GM19467 (cell line): ENCODE measurements around the gene FBXO39.
"Not testable (repeated sequence)": the region's sequence is repeated elsewhere in the genome, so short reads cannot be mapped to it uniquely, and the experiment has no call there.

Experiments used
- ATAC-seq: cut with Tn5 transposase; IDR thresholded peaks from one replicate; pipeline ENCODE4 v1.9.1; 2021; ENCODE audit warnings: mild to moderate bottlenecking, moderate library complexity; ENCODE audit not compliant: unreplicated experiment

FBXO39 gene

GRCh38 chr17:6787081-6787693 is 11.2 kb downstream of the FBXO39 start:
- no peak for ATAC-seq

GRCh38 chr17:6789146-6789545 is 13.1 kb downstream of the FBXO39 start:
- ATAC-seq: no peak

- ATAC-seq: no peak
These were observed 17.9 kb downstream of the FBXO39 start for GRCh38 chr17:6793748-6794493.

GRCh38 chr17:6796017-6796886 is 20.2 kb downstream of the FBXO39 start:
- ATAC-seq: no peak

- ATAC-seq: no peak
These were observed 21.0 kb downstream of the FBXO39 start for GRCh38 chr17:6796887-6797490.

- ATAC-seq: no peak
These were observed 21.8 kb downstream of the FBXO39 start for GRCh38 chr17:6797718-6798351.

GRCh38 chr17:6799738-6800137 is 23.7 kb downstream of the FBXO39 start:
- no peak for ATAC-seq

- no peak for ATAC-seq
These were observed 24.5 kb downstream of the FBXO39 start for GRCh38 chr17:6800422-6801027.

GRCh38 chr17:6811510-6811909 is 35.5 kb downstream of the FBXO39 start:
- no peak for ATAC-seq

GRCh38 chr17:6812295-6812694 is 36.3 kb downstream of the FBXO39 start:
- ATAC-seq: no peak

GRCh38 chr17:6815775-6816174 is 39.8 kb downstream of the FBXO39 start:
- ATAC-seq: no peak

GRCh38 chr17:6816368-6816767 is 40.4 kb downstream of the FBXO39 start:
- not testable (repeated sequence) for ATAC-seq

GRCh38 chr17:6818938-6819337 is 42.9 kb downstream of the FBXO39 start:
- no peak for ATAC-seq

- ATAC-seq: no peak
These were observed 47.0 kb downstream of the FBXO39 start for GRCh38 chr17:6823011-6823442.

- ATAC-seq: no peak
These were observed 54.5 kb downstream of the FBXO39 start for GRCh38 chr17:6830383-6830986.

- no peak for ATAC-seq
These were observed 55.7 kb downstream of the FBXO39 start, which contains the start of gene TEKT1 for GRCh38 chr17:6831661-6832263. TEKT1 (minus strand) TSS chr17:6831729; CDS start chr17:6830376, 1,353 bp downstream.
